ENCODE measurements around the gene RBM14.

GRCh38 chr11:66604155-66604554 lies 12.3 kb upstream of the RBM14 start:
- no peak for TF ChIP-seq CTCF (IDR thresholded peaks at IDR 0.05; ENCODE audit: low read depth, low read length, poor library complexity, severe bottlenecking)
- TF ChIP-seq EZH2phosphoT487 (IDR thresholded peaks at IDR 0.05; ENCODE audit: borderline replicate concordance, low read length), result no peak

All from DOHH2 (cell line).